NCI-H1092 treated with DMSO at 0.1 percent for 48 hours (cell line): ENCODE measurements around the gene SLCO2A1.

ENCODE experiments used
- DNase-seq: peaks from one replicate; lab custom pipeline; 2025; lab: John Stamatoyannopoulos, UW

SLCO2A1 gene

GRCh38 chr3:133949438-133949837 lies 80.3 kb downstream of the SLCO2A1 start:
- DNase-seq: peak; percentile 77

DNA sequence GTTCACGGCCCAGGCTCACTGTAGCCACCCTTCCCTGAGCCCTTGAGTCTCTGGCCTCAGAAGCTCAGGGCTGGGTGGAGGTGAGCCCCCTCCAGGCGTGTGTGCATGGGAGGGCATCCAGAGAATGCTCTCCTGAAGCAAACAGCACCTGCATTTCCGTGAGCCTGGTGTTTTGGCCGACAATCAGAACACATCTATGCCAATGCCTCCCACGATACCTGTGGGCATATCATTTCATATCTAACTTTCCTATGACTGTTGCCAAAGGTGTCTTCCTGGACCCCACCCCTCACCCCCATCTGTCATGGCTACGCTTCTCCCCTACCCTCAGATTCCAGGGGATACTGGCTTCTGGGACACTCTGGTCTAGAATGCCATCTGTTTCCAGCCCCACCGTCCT lies 80.7 kb downstream of the SLCO2A1 start:
- no peak for DNase-seq

DNA sequence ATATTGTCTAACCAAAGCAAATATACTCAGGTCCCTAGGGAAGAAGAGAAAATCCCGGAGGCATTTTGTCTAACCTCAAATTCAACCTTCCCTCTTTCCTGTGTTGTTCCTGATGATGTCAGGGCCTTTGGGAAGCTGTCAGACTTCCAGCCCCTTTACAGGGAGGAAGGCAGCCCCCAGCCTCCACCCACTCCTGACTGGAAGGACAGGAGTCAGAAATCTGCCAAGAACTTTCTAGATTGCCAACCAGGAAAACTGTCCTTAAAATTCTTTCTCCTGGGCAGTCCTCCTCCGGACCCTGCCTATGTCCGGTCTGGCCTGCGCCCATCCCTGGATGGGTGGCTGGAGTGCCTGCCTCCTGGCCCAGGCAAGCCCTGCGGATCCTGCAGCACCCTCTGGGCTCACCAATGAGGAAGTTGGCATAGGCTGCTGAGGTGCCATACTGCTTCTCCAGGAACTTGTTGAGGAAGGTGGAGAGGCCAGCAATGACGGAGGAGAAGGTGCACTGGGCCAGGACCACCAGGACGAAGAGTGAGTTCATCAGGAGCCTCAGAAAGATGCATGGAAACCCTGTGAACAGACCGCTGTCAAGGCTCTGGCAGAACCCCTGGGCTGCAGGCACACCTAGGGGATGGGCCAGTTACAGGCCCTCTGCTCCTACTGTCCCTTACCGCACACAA lies 81.5 kb downstream of the SLCO2A1 start:
- no peak for DNase-seq

DNA sequence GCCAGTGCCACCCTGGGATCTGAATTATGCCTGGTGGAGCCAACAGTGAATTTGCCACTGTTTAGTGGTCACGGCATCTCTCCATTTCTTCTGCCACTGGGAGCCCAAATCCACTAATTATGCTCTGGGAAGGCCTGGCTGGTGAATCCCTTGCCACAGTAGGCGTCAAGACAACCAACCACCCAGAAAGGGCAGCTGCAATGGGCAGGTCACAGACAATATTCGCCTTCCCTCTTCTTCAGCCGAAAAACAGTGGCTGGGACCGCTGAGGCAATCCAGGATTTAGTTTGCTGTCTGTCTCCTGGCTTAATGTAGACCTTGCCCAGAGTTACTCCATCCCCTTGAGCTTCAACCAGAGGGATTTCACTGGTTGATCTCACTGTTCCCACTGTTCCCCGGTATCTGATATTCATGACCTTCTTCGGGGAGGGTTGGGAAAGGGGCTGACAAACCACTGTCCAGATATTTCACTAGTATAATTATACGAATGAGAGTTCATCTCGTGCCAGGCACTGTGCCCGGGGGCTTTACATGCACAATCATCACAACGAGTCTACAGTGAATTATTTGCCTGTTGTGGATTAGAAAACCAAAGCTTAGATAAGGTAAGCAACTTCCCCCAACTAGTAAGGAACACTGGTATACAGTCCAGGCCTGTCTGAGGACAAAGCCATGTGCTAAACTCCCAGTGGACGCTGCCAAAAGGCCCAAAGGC lies 84.2 kb downstream of the SLCO2A1 start:
- DNase-seq: no peak

- DNase-seq: peak; percentile 62
Measured at GRCh38 chr3:133944641-133945380, 84.9 kb downstream of the SLCO2A1 start.

- DNase-seq: no peak
Measured at GRCh38 chr3:133944181-133944580, 85.5 kb downstream of the SLCO2A1 start.

- DNase-seq: no peak
Measured at GRCh38 chr3:133943639-133944141, 86.0 kb downstream of the SLCO2A1 start.

DNA sequence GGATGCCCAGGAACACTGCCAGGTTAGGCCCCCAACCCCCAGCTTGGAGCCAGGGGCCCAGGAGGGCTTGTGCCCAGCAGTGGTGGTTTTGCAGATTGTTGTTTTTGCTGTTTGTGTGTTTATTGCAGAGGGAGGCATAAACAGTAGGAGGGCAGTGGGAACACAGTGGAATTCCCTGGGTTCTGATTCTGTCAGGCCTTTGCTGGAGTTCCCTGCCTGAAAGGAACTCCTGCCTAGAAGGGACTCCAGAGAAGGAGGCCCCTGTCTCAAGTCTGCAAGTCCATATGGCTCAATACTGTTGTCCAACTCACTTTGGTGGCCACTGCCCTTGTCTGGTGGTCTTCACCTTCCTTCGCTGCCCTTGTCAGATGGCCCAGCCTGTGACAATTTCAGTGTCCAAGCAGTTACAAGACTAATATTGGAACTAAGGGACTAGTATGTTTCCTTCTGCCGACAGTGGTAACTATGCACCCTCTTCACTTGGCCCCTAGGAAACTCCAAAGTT lies 86.6 kb downstream of the SLCO2A1 start:
- DNase-seq: no peak

DNA sequence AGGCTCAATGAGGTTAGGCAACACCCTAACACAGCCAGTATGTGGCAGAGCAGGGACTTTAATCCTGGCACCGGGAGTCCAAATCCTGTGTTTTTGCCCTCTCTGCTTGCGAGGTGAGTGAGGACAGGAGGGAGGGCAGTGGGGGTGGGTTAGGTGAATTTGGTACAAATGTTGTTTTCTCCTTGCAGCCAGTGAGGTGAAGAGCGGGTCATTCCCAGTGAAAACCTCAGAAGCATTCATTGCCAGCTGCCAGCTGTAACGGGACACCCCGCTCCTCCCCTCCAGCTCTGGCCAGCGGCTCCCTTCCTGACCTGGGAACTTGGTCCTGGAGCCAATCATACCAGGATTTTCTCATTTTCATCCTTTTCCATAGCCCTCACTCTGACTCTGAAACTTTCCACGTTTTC lies 88.3 kb downstream of the SLCO2A1 start:
- DNase-seq: no peak

DNA sequence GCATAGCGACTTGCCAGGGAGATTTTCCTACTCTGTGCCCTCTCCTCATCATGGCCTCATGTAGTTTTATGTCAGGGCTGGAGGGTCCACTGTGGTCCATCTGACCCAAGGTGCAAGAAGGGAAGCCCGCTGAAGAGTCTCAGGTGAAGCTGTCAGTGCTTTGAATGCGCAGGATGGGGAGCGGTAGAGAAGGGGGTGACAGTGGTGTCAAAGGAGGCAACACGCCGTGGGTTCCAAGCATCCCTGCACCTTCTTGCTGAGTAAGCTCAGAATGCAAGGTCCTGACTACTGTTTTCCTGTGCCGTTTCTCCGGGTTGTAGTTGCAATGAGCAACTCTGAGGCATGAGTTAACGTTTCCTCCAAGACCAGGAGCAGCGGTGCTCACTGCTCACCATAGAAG lies 89.2 kb downstream of the SLCO2A1 start:
- DNase-seq: no peak

GRCh38 chr3:133939463-133939835 lies 90.3 kb downstream of the SLCO2A1 start:
- DNase-seq: no peak

GRCh38 chr3:133938770-133939462 lies 90.8 kb downstream of the SLCO2A1 start:
- DNase-seq: peak; percentile 11

- DNase-seq: no peak
Measured at GRCh38 chr3:133937756-133938601, 91.7 kb downstream of the SLCO2A1 start.

- DNase-seq: no peak
Measured at GRCh38 chr3:133937061-133937686, 92.6 kb downstream of the SLCO2A1 start.

DNA sequence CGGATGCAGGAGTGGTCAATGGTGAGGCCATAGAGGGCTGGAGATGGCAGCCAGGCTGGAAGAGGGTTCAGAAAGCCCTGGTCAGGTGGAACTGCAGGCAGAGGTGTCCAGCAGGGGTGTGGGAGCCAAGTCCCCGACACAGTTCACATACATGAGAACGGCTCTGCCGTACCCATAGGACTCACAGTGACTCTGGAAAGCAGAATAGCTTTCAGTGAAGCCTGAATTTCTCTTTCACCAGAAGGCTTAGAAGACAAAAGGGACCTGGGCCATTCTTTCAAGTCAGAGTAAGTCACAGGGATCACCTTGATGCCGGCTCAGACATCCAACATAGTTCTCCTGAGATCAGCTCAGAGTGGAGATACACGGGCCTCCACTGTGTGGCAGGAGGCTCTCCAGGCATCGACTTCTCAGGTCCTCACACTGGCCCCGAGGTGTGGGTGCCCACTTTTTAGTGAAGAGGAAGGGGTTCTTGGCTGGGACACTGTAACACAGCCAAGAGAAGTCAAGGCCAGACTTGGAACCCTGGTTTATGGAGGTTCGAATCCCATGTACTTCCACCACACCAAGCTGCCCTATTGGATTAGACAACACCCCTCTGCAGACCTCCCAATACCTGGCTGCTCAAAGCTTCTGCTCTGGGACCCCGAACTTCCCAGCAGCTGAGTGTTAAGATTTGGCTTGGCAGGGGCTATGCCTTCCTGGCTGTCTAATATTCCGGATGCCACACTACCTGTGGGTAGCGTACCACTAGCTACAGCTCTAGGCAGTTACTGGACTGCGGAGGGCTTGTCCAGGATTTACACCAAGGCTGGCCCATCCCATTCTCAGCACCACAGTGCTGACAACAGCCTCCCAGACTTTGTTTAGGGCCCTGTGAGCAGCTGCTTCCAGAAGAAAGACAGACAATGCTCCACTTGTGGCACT lies 93.6 kb downstream of the SLCO2A1 start:
- DNase-seq: no peak

DNA sequence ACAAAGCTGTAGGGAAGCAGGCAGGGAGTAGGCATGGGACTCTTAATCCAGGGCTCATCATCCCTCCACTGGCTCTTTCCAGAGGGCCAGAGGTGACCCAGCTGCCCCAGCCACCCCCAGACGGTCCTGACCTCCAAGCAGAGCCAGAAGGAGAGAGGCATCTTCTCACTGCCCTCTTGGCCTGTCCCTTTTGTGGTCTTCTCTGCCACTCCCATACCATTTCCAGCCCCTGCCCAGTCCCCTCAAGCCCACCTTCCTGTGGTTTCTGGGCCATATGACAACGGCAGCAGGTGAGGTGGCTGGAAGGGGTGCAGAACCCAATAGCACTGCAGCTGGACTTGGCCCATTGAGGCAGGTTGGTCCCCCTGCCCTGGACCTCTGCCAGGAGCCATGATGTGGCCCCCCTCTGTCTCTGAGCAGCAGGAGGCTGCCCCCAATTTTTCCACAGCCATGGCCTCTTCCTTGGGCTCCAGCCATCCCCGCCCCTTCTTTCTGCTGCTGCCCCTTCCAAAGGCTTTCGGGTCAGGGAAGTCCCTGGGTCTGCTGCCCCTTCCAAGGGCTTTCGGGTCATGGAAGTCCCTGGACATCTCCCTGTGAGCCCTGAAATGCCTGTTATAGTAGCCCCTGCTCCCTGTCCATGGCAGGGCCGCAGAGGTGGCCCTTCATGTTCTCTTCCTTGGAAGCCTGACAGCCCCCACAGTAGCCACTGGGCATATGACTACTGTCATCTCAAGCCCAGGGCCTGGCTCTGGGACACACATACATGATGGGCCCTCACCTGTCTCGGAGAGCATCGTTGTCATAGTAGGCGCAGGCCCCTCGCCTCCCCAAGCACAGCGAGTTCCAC lies 94.5 kb downstream of the SLCO2A1 start:
- no peak for DNase-seq

GRCh38 chr3:133934073-133934970 lies 95.4 kb downstream of the SLCO2A1 start:
- DNase-seq: no peak
